Fibroblast of the aortic adventitia (primary cell): ENCODE results near the gene PLPP4. TPM values are rescaled to one million over a fixed set of nuclear protein-coding genes. Genes with fewer than 3 reads are reported as not detected.

ENCODE experiments used
- DNase-seq: peaks from one replicate; pipeline ENCODE4 v3.0.0-alpha.2; 2010; ENCODE audit warnings: low read depth
- H3K4me3 ChIP-seq: 2 replicates; pipeline ENCODE4 v1.5.1; 2011; ENCODE audit warnings: low read depth, mild to moderate bottlenecking, control low read depth, low read length, moderate library complexity
- CTCF ChIP-seq: IDR thresholded peaks from 2 replicates; pipeline ENCODE4 v1.5.1; 2011; ENCODE audit warnings: mild to moderate bottlenecking, low read length, control low read depth, inconsistent platforms; ENCODE audit not compliant: insufficient read depth
- total RNA-seq: library from RNA; depleted of rRNA; stranded (reverse); fragments of >200 nt; gene quantifications from 2 replicates; pipeline ENCODE4 v1.2.3, GENCODE V29; 2012; ENCODE audit warnings: low replicate concordance

PLPP4 gene
- total RNA-seq, 1 donor, result 7.5 TPM

- DNase-seq, result no peak
- TF ChIP-seq CTCF, result no peak
- no peak overlapping the region for H3K4me3 ChIP-seq
Observed at GRCh38 chr10:120634659-120635058, 177.6 kb downstream of the PLPP4 start.
